DOHH2 (cell line): ENCODE results near the gene GRID1.

Experiments
- EZH2phosphoT487 ChIP-seq: fragments of 200-600 bp; sonication (generic); IDR thresholded peaks from 2 replicates; pipeline ENCODE4 v1.6.1; 2017; ENCODE audit warnings: borderline replicate concordance, mild to moderate bottlenecking, antibody characterized with exemption, low read length, moderate library complexity, mixed read lengths
- TF ChIP-seq, protein P1 (sequence below): fragments of 200-600 bp; sonication (generic); IDR thresholded peaks from one replicate; pipeline ENCODE4 v1.5.1; 2014; ENCODE audit warnings: antibody characterized with exemption, mild to moderate bottlenecking, low read depth, low read length; ENCODE audit not compliant: poor library complexity, severe bottlenecking

DNA sequence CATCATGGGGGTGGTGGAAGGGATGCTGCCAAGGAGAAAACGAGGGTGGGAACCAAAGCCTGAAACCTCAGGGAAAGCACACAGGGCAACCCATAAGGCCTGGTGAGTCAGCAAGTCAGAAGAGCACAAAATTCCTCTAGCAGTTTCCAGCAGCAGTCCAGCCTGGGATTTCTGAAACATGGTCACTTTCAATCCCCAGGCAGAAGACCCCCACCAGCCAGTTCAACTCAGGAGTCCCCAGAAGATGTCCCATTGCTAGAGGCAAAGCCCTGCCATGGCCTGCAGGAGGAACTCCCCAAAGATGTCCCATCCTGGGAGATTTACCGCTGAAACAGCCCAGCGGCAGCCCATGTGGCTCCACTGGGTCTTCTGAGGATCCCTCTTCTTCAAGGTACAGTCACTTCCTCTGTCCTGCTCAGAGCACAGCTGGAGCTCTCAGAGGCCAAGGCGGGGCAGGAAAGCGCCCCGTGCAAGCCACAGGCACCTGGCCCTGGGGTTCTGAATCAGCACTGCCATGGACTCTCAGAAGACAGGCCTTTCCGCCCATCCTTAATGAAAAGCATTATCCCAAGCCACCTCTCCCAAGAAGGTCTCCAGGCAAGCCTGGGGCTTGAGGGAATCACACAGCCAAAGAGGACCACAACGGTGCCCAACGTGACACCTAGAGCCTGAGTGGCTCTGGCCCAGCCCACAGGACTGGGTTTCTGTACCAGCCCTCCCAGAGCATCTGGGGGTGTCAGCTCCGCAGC, 196.9 kb downstream of the GRID1 start:
- TF ChIP-seq, protein P1, sequence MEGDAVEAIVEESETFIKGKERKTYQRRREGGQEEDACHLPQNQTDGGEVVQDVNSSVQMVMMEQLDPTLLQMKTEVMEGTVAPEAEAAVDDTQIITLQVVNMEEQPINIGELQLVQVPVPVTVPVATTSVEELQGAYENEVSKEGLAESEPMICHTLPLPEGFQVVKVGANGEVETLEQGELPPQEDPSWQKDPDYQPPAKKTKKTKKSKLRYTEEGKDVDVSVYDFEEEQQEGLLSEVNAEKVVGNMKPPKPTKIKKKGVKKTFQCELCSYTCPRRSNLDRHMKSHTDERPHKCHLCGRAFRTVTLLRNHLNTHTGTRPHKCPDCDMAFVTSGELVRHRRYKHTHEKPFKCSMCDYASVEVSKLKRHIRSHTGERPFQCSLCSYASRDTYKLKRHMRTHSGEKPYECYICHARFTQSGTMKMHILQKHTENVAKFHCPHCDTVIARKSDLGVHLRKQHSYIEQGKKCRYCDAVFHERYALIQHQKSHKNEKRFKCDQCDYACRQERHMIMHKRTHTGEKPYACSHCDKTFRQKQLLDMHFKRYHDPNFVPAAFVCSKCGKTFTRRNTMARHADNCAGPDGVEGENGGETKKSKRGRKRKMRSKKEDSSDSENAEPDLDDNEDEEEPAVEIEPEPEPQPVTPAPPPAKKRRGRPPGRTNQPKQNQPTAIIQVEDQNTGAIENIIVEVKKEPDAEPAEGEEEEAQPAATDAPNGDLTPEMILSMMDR, result no peak
- TF ChIP-seq EZH2phosphoT487, result no peak
